PC-9 (cell line): ENCODE data around the gene AGPAT3. TPM values are rescaled to one million over a fixed set of nuclear protein-coding genes. Genes with fewer than 3 reads are reported as not detected.

ENCODE experiments used
- BruUV-seq: library from RNA; stranded (reverse); fragments of 400-500 nt; replicated peaks from 2 replicates; lab custom pipeline; 2021; lab: Mats Ljungman, UMichigan
- CTCF ChIA-PET: fragments of 300-600 bp; sonication (Branson Sonifier 250); formaldehyde crosslinking; loops from one replicate; lab custom pipeline; 2022; ENCODE audit warnings: antibody characterized with exemption; lab: Charles Lee
- POLR2A ChIA-PET: fragments of 300-600 bp; sonication (Branson Sonifier 250); formaldehyde crosslinking; loops from one replicate; lab custom pipeline; 2022; ENCODE audit warnings: antibody characterized with exemption; ENCODE audit not compliant: unreplicated experiment; lab: Charles Lee
- DNase-seq, 2 experiments: peaks; one replicate each; pipeline versions ENCODE4 v3.0.0 to v3.0.0-alpha.2; 2015 to 2022; ENCODE audit warnings: mixed read lengths in 1 of 2
- H2AFZ ChIP-seq: fragments of 200-600 bp; sonication (generic); 2 replicates; pipeline ENCODE4 v1.8.1; 2017; ENCODE audit warnings: antibody characterized with exemption
- H3F3A ChIP-seq: fragments of 200-600 bp; sonication (generic); 2 replicates; pipeline ENCODE4 v1.8.1; 2017; ENCODE audit warnings: antibody characterized with exemption, mild to moderate bottlenecking, low read depth; ENCODE audit not compliant: insufficient read depth
- H3K27ac ChIP-seq: fragments of 200-600 bp; sonication (generic); 2 replicates; pipeline ENCODE4 v1.6.1; 2016; ENCODE audit warnings: mixed run types
- H3K27me3 ChIP-seq: fragments of 200-600 bp; sonication (generic); 2 replicates; pipeline ENCODE4 v1.6.1; 2016; ENCODE audit warnings: low read depth, mixed run types; ENCODE audit not compliant: insufficient read depth
- H3K36me3 ChIP-seq: fragments of 200-600 bp; sonication (generic); 2 replicates; pipeline ENCODE4 v1.6.1; 2016; ENCODE audit warnings: low read depth, mixed run types
- H3K4me1 ChIP-seq: fragments of 200-600 bp; sonication (generic); replicated peaks from 2 replicates; pipeline ENCODE4 v1.6.1; 2016; ENCODE audit warnings: mixed run types; ENCODE audit not compliant: insufficient read depth
- H3K4me2 ChIP-seq: fragments of 200-600 bp; sonication (generic); 2 replicates; pipeline ENCODE4 v1.6.1; 2017; ENCODE audit warnings: mixed run types
- H3K4me3 ChIP-seq: fragments of 200-600 bp; sonication (generic); 2 replicates; pipeline ENCODE4 v1.6.1; 2016; ENCODE audit warnings: mixed run types
- H3K79me2 ChIP-seq: fragments of 200-600 bp; sonication (generic); 2 replicates; pipeline ENCODE4 v1.6.1; 2017; ENCODE audit warnings: low read depth, mixed run types
- H3K9me2 ChIP-seq: fragments of 200-600 bp; sonication (generic); 2 replicates; pipeline ENCODE4 v1.8.1; 2017; ENCODE audit warnings: mild to moderate bottlenecking; ENCODE audit not compliant: insufficient read depth
- H3K9me3 ChIP-seq: fragments of 200-600 bp; sonication (generic); 2 replicates; pipeline ENCODE4 v1.8.1; 2016; ENCODE audit warnings: low read depth; ENCODE audit not compliant: insufficient read depth
- H4K20me1 ChIP-seq: fragments of 200-600 bp; sonication (generic); 2 replicates; pipeline ENCODE4 v1.8.1; 2017; ENCODE audit not compliant: insufficient read depth
- EZH2 ChIP-seq: fragments of 200-600 bp; sonication (generic); IDR thresholded peaks from 2 replicates; pipeline ENCODE4 v1.8.0; 2017; ENCODE audit warnings: antibody characterized with exemption, low read depth
- intact Hi-C: fragments of 100-400 bp; cut with micrococcal nuclease; formaldehyde crosslinking; loops from one replicate; pipeline ENCODE4 v1.10.0; 2022; ENCODE audit not compliant: unreplicated experiment
- total RNA-seq: library from RNA; stranded (reverse); gene quantifications from 2 replicates; pipeline ENCODE4 v1.2.3, GENCODE V29; 2021
- TF ChIP-seq, protein P1 (sequence below): fragments of 200-600 bp; sonication (generic); conservative IDR thresholded peaks from 2 replicates; pipeline ENCODE4 v1.6.1; 2017; ENCODE audit warnings: mixed run types, antibody characterized with exemption, mild to moderate bottlenecking, moderate library complexity

AGPAT3 gene
- total RNA-seq, 1 experiment from 2014 or later: 39.0 TPM

DNA sequence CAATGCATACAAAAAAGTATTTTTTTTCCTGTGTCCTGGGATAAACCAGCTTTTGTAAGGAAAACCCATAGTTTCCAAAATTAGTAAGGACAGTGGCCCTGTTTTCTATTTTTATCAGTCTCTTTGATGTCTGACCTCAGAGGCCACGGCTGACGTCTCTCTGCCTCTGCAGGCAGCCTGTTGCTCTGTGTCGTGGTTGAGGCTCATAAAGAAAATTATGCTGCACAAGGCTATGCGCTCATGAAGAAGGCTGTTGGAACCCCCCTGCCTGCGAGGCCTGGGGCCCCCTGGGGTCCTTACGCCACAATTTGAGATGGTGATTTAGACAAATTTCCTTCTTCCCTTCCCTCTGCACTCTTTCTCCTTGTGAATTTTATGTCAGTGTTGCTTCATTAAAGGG, 48.9 kb downstream of the AGPAT3 start:
- no peak overlapping the region for H2AFZ ChIP-seq
- H4K20me1 ChIP-seq: no peaks in the 10 kb centered on the region; the same call in 1 of the 2 replicates
- no peak overlapping the region for H3K4me3 ChIP-seq
- no peaks in the 10 kb centered on the region for H3K27me3 ChIP-seq
- BruUV-seq: no TSS peak
- H3F3A ChIP-seq: no peaks in the 10 kb centered on the region
- H3K9me2 ChIP-seq: no peaks in the 10 kb centered on the region
- ChIA-PET CTCF (no interaction called here), POLR2A (no interaction called here)
- H3K36me3 ChIP-seq: no peaks in the 10 kb centered on the region
- no peaks in the 10 kb centered on the region for H3K9me3 ChIP-seq
- TF ChIP-seq, protein P1, sequence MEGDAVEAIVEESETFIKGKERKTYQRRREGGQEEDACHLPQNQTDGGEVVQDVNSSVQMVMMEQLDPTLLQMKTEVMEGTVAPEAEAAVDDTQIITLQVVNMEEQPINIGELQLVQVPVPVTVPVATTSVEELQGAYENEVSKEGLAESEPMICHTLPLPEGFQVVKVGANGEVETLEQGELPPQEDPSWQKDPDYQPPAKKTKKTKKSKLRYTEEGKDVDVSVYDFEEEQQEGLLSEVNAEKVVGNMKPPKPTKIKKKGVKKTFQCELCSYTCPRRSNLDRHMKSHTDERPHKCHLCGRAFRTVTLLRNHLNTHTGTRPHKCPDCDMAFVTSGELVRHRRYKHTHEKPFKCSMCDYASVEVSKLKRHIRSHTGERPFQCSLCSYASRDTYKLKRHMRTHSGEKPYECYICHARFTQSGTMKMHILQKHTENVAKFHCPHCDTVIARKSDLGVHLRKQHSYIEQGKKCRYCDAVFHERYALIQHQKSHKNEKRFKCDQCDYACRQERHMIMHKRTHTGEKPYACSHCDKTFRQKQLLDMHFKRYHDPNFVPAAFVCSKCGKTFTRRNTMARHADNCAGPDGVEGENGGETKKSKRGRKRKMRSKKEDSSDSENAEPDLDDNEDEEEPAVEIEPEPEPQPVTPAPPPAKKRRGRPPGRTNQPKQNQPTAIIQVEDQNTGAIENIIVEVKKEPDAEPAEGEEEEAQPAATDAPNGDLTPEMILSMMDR: no peak
- no peak for TF ChIP-seq EZH2
- H3K79me2 ChIP-seq: no peaks in the 10 kb centered on the region
- DNase-seq: no peak
- H3K4me1 ChIP-seq: no peaks in the 10 kb centered on the region
- intact Hi-C loops: no loop called here
- H3K4me2 ChIP-seq: no peak overlapping the region
- H3K27ac ChIP-seq: no peak overlapping the region

- TF ChIP-seq, protein P1: no peak
- TF ChIP-seq EZH2: no peak
- Histone ChIP-seq H3F3A (no peaks in the 10 kb centered on the region), H3K4me2 (no peak overlapping the region), H3K79me2 (no peaks in the 10 kb centered on the region), H4K20me1 (no peaks in the 10 kb centered on the region; the same call in 1 of the 2 replicates), H3K27me3 (no peaks in the 10 kb centered on the region), H3K9me3 (no peaks in the 10 kb centered on the region), H3K9me2 (no peaks in the 10 kb centered on the region), H2AFZ (no peak overlapping the region), H3K4me1 (no peaks in the 10 kb centered on the region), H3K4me3 (no peak overlapping the region), H3K27ac (no peak overlapping the region), H3K36me3 (no peaks in the 10 kb centered on the region)
- intact Hi-C loops: no loop called here
- DNase-seq: no peak
- ChIA-PET CTCF (no interaction called here), POLR2A (no interaction called here)
- BruUV-seq: no TSS peak
These were observed 51.1 kb downstream of the AGPAT3 start for GRCh38 chr21:43916076-43916475.

GRCh38 chr21:43916691-43917514, 51.9 kb downstream of the AGPAT3 start:
- no peak for DNase-seq
- Histone ChIP-seq H3K79me2 (no peaks in the 10 kb centered on the region), H3K27ac (no peak overlapping the region), H3K36me3 (no peaks in the 10 kb centered on the region), H3F3A (no peaks in the 10 kb centered on the region), H2AFZ (no peak overlapping the region), H4K20me1 (no peaks in the 10 kb centered on the region; the same call in 1 of the 2 replicates), H3K4me3 (no peak overlapping the region), H3K4me2 (no peak overlapping the region), H3K27me3 (no peaks in the 10 kb centered on the region), H3K9me3 (no peaks in the 10 kb centered on the region), H3K9me2 (no peaks in the 10 kb centered on the region), H3K4me1 (no peaks in the 10 kb centered on the region)
- TF ChIP-seq EZH2: no peak
- TF ChIP-seq, protein P1: no peak
- BruUV-seq: no TSS peak
- CTCF ChIA-PET: no interaction called here
- intact Hi-C loops: no loop called here
- POLR2A ChIA-PET: no interaction called here
